Smooth muscle cell (in vitro differentiated cells): ENCODE results near the gene SETD7. TPM values are rescaled to one million over a fixed set of nuclear protein-coding genes. Genes with fewer than 3 reads are reported as not detected.
"Not testable (repeated sequence)": the region's sequence is repeated elsewhere in the genome, so short reads cannot be mapped to it uniquely, and the experiment has no call there.

Experiments
- DNase-seq: peaks from one replicate; lab custom pipeline; 2025; ENCODE audit not compliant: unreplicated experiment; lab: John Stamatoyannopoulos, UW
- H2AFZ ChIP-seq: fragments of 200-600 bp; sonication (generic); 2 replicates; pipeline ENCODE4 v1.6.0; 2016; ENCODE audit warnings: antibody characterized with exemption, low read depth, mild to moderate bottlenecking
- H3F3A ChIP-seq: fragments of 200-600 bp; sonication (generic); 2 replicates; pipeline ENCODE4 v1.6.0; 2017; ENCODE audit warnings: antibody characterized with exemption, low read depth
- H3K27ac ChIP-seq: fragments of 200-600 bp; sonication (generic); 2 replicates; pipeline ENCODE4 v1.5.1; 2016; ENCODE audit warnings: low read depth, mild to moderate bottlenecking
- H3K27me3 ChIP-seq: fragments of 200-600 bp; sonication (generic); 2 replicates; pipeline ENCODE4 v1.6.1; 2016; ENCODE audit warnings: low read depth, mild to moderate bottlenecking
- H3K36me3 ChIP-seq: fragments of 200-600 bp; sonication (generic); 2 replicates; pipeline ENCODE4 v1.5.1; 2016; ENCODE audit warnings: low read depth
- H3K4me1 ChIP-seq: fragments of 200-600 bp; sonication (generic); 2 replicates; pipeline ENCODE4 v1.5.1; 2016; ENCODE audit warnings: low read depth
- H3K4me2 ChIP-seq: fragments of 200-600 bp; sonication (generic); 2 replicates; pipeline ENCODE4 v1.6.0; 2016; ENCODE audit warnings: mild to moderate bottlenecking
- H3K4me3 ChIP-seq: fragments of 200-600 bp; sonication (generic); 2 replicates; pipeline ENCODE4 v1.5.1; 2016; ENCODE audit warnings: mild to moderate bottlenecking
- H3K79me2 ChIP-seq: fragments of 200-600 bp; sonication (generic); 2 replicates; pipeline ENCODE4 v1.6.0; 2016; ENCODE audit warnings: low read depth, mild to moderate bottlenecking
- H3K9ac ChIP-seq: fragments of 200-600 bp; sonication (generic); 2 replicates; pipeline ENCODE4 v1.6.0; 2016; ENCODE audit warnings: low read depth
- H3K9me3 ChIP-seq: fragments of 200-600 bp; sonication (generic); replicated peaks from 2 replicates; pipeline ENCODE4 v1.5.1; 2016; ENCODE audit warnings: low read depth
- H4K20me1 ChIP-seq: fragments of 200-600 bp; sonication (generic); 2 replicates; pipeline ENCODE4 v1.6.0; 2016; ENCODE audit warnings: low read depth
- WGBS: methylation state at CpG from one replicate; pipeline ENCODE4 v1.1.7; 2016; ENCODE audit warnings: low lambda C conversion rate; 5-methylcytosine and 5-hydroxymethylcytosine counted together
- polyA plus RNA-seq: library from polyadenylated mRNA; unstranded; fragments of >200 nt; fragmentation: Nextera tagmentation; extraction: Ambion mirVana; gene quantifications from 2 replicates; pipeline ENCODE4 v1.2.1, GENCODE V29; 2016
- total RNA-seq: library from RNA; depleted of rRNA; stranded (reverse); fragments of >200 nt; gene quantifications from 2 replicates; pipeline ENCODE4 v1.2.3, GENCODE V29; 2014
- TF ChIP-seq, protein P1 (sequence below): fragments of 200-600 bp; sonication (generic); IDR thresholded peaks from 2 replicates; pipeline ENCODE4 v1.5.1; 2017; ENCODE audit warnings: borderline replicate concordance, mild to moderate bottlenecking, antibody characterized with exemption; ENCODE audit not compliant: insufficient read depth, poor library complexity, severe bottlenecking

Gene SETD7
- total and polyA plus RNA-seq, 2 experiments from 2014 or later = 8.5 to 34.2 TPM

DNA sequence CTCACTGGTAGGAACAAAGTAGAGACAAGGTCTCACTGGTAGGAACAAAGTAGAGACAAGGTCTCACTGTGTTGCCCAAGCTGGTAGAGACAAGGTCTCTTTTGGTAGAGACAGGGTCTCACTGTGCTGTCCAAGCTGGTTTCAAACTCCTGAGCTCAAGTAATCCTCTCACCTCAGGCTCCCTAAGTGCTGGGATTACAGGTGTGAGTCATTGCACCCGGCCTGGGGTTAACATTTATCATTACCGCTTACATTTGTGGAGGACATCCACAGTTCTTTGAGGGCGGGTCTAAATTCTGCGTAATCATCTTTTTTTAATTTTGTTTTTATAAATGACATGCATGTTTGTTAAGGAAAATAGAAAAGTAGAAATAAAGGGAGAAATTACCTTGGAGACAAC lies 90.1 kb downstream of the SETD7 start:
- TF ChIP-seq, protein P1, sequence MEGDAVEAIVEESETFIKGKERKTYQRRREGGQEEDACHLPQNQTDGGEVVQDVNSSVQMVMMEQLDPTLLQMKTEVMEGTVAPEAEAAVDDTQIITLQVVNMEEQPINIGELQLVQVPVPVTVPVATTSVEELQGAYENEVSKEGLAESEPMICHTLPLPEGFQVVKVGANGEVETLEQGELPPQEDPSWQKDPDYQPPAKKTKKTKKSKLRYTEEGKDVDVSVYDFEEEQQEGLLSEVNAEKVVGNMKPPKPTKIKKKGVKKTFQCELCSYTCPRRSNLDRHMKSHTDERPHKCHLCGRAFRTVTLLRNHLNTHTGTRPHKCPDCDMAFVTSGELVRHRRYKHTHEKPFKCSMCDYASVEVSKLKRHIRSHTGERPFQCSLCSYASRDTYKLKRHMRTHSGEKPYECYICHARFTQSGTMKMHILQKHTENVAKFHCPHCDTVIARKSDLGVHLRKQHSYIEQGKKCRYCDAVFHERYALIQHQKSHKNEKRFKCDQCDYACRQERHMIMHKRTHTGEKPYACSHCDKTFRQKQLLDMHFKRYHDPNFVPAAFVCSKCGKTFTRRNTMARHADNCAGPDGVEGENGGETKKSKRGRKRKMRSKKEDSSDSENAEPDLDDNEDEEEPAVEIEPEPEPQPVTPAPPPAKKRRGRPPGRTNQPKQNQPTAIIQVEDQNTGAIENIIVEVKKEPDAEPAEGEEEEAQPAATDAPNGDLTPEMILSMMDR = no peak
- Histone ChIP-seq H3K4me2 (no peak overlapping the region), H3K27me3 (no peaks in the 10 kb centered on the region), H3K4me1 (no peaks in the 10 kb centered on the region), H3K79me2 (peaks cover 93% of the 10 kb centered on the region), H3F3A (no peaks in the 10 kb centered on the region), H3K9ac (no peak overlapping the region), H2AFZ (no peak overlapping the region), H3K36me3 (no peaks in the 10 kb centered on the region), H4K20me1 (peaks cover 65% of the 10 kb centered on the region), H3K9me3 (no peaks in the 10 kb centered on the region), H3K4me3 (no peak overlapping the region), H3K27ac (no peak overlapping the region)
- 84% methylated on average over 4 of the region's 4 CpGs for WGBS
- DNase-seq = no peak

DNA sequence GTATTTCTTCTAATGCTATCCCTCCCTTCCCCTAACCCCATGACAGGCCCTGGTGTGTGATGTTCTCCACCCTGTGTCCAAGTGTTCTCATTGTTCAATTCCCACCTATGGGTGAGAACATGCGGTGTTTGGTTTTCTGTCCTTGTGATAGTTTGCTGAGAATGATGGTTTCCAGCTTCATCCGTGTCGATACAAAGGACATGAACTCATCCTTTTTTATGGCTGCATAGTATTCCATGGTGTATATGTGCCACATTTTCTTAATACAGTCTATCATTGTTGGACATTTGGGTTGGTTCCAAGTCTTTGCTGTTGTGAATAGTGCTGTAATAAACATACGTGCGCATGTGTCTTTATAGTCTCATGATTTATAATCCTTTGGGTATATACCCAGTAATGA lies 91.5 kb downstream of the SETD7 start:
- not testable (repeated sequence) for H3K36me3 ChIP-seq, H3K4me3 ChIP-seq, H3K27me3 ChIP-seq, H2AFZ ChIP-seq, DNase-seq, H3K9ac ChIP-seq, H3K9me3 ChIP-seq, H3K27ac ChIP-seq, H3K4me1 ChIP-seq, H3K4me2 ChIP-seq, H3F3A ChIP-seq
- 97% methylated on average over 5 of the region's 5 CpGs for WGBS
- Histone ChIP-seq H3K79me2 (peaks cover 95% of the 10 kb centered on the region), H4K20me1 (peaks cover 68% of the 10 kb centered on the region)

DNA sequence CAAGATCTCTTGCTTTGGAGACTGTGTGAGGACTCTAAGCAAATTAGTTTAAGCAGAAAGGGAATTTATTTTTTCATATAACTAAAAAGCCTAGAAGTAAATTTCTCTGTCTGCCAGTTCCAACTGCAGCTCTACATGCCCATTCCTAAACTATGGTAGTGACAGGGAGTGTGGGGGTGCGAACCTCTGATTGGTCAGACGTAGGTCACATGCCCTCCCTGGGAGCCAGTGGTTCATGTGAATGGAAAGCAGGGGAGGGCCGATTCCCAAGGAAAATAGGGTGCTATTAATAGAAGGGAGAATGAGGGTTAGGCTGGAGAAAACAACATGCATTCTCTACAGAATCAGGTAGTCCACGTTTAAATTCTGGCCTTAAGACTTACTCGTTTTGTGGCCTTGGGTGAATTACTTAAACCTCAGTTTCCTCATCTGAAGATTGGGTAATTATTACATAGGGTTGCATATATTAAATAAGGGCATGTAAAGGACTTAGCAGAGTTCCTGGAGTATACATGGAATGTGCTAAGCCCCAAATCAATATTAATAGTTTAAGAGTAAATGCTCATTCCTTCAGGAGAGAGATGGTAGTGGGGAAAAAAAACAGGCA lies 94.9 kb downstream of the SETD7 start:
- no peak overlapping the region for H3K27ac ChIP-seq
- H3K4me2 ChIP-seq = no peak overlapping the region
- DNase-seq = no peak
- H3K79me2 ChIP-seq = peaks cover 96% of the 10 kb centered on the region
- no peaks in the 10 kb centered on the region for H3K27me3 ChIP-seq
- H3K36me3 ChIP-seq = no peaks in the 10 kb centered on the region
- no peak overlapping the region for H3K4me3 ChIP-seq
- no peak overlapping the region for H3K9ac ChIP-seq
- peaks cover 14% of the 10 kb centered on the region for H3K4me1 ChIP-seq
- no peak overlapping the region for H2AFZ ChIP-seq
- TF ChIP-seq, protein P1 = no peak
- no peaks in the 10 kb centered on the region for H3K9me3 ChIP-seq
- H4K20me1 ChIP-seq = peaks cover 84% of the 10 kb centered on the region
- 83% methylated on average over 5 of the region's 5 CpGs for WGBS
- no peaks in the 10 kb centered on the region for H3F3A ChIP-seq

- H3K27me3 ChIP-seq = no peaks in the 10 kb centered on the region
- peaks cover 96% of the 10 kb centered on the region for H3K79me2 ChIP-seq
- no peak overlapping the region for H2AFZ ChIP-seq
- peaks cover 18% of the 10 kb centered on the region for H3K4me1 ChIP-seq
- no peak overlapping the region for H3K4me2 ChIP-seq
- H3K9ac ChIP-seq = no peak overlapping the region
- H3F3A ChIP-seq = no peaks in the 10 kb centered on the region
- no peak overlapping the region for H3K27ac ChIP-seq
- no peaks in the 10 kb centered on the region for H3K36me3 ChIP-seq
- H3K4me3 ChIP-seq = no peak overlapping the region
- no peak for DNase-seq
- peaks cover 84% of the 10 kb centered on the region for H4K20me1 ChIP-seq
- TF ChIP-seq, protein P1 = no peak
- 90% methylated on average over 3 of the region's 3 CpGs for WGBS
- H3K9me3 ChIP-seq = no peaks in the 10 kb centered on the region
Measured at GRCh38 chr4:139460565-139460964, 95.5 kb downstream of the SETD7 start.
